ENCODE results near the gene RTKN2. TPM values are rescaled to one million over a fixed set of nuclear protein-coding genes. Genes with fewer than 3 reads are reported as not detected.

The RTKN2 gene
- total RNA-seq, 4 donors from 2014 or later, result 0.30 TPM; not detected in 3

- H3K36me3 ChIP-seq, result no peaks in the 10 kb centered on the region
- WGBS, 2 donors, result 81 to 91% methylated on average over 1 of the region's 1 CpG
- H3K4me3 ChIP-seq, result no peak overlapping the region
- no peak for TF ChIP-seq POLR2A (IDR thresholded peaks at IDR 0.05)
- no peak for TF ChIP-seq EP300 (IDR thresholded peaks at IDR 0.05)
- no peak for TF ChIP-seq CTCF (IDR thresholded peaks at IDR 0.05)
- H3K27ac ChIP-seq, result no peak overlapping the region
- DNase-seq (ENCODE audit: low spot score in 2 of 2), result no peak
- no peaks in the 10 kb centered on the region for H3K9me3 ChIP-seq
- no peaks in the 10 kb centered on the region for H3K4me1 ChIP-seq
- H3K27me3 ChIP-seq, result no peaks in the 10 kb centered on the region
Measured at GRCh38 chr10:62252051-62252450, 16.6 kb downstream of the RTKN2 start.

DNA sequence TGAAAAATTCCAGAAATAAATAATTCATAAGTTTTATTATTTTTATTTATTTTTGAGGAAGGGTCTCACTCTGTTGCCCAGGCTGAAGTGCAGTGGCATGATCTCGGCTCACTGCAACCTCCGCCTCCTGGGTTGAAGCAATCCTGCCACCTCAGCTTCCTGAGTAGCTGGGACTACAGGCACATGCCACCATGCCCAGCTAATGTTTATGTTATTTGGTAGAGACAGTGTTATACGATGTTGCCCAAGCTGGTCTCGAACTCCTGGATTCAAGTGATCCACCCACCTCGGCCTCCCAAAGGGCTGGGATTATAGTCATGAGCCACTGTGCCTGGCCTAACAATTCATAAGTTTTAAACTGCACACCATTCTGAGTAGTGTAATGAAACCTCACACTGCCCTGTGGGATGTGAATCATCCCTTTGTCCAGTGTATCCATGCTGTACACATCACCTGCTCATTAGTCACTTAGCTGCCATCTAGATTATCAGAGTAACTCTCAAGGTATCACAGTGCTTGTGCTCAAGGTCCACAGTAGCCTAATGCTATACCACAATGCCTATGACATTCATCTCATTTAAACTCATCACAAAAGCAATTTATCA is 17.9 kb downstream of the RTKN2 start:
- 95 to 96% methylated on average over 5 of the region's 5 CpGs for WGBS, 2 donors
- Histone ChIP-seq H3K36me3 (no peaks in the 10 kb centered on the region), H3K4me3 (no peak overlapping the region), H3K9me3 (no peaks in the 10 kb centered on the region), H3K27ac (no peak overlapping the region), H3K27me3 (no peaks in the 10 kb centered on the region), H3K4me1 (no peaks in the 10 kb centered on the region)
- TF ChIP-seq POLR2A (IDR thresholded peaks at IDR 0.05) (no peak), CTCF (IDR thresholded peaks at IDR 0.05) (no peak), EP300 (IDR thresholded peaks at IDR 0.05) (no peak)
- DNase-seq (ENCODE audit: low spot score in 2 of 2), result no peak

- Histone ChIP-seq H3K27ac (no peak overlapping the region), H3K36me3 (no peaks in the 10 kb centered on the region), H3K9me3 (no peaks in the 10 kb centered on the region), H3K4me1 (peaks cover 0 to 3% (median 0%) of the 10 kb centered on the region in 4 donors), H3K27me3 (no peaks in the 10 kb centered on the region), H3K4me3 (no peak overlapping the region)
- no peak for DNase-seq (ENCODE audit: low spot score in 2 of 2)
- 90 to 93% methylated on average over 3 of the region's 3 CpGs for WGBS, 2 donors
- TF ChIP-seq POLR2A (IDR thresholded peaks at IDR 0.05) (no peak), CTCF (IDR thresholded peaks at IDR 0.05) (no peak), EP300 (IDR thresholded peaks at IDR 0.05) (no peak)
Measured at GRCh38 chr10:62249957-62250356, 18.7 kb downstream of the RTKN2 start.

DNA sequence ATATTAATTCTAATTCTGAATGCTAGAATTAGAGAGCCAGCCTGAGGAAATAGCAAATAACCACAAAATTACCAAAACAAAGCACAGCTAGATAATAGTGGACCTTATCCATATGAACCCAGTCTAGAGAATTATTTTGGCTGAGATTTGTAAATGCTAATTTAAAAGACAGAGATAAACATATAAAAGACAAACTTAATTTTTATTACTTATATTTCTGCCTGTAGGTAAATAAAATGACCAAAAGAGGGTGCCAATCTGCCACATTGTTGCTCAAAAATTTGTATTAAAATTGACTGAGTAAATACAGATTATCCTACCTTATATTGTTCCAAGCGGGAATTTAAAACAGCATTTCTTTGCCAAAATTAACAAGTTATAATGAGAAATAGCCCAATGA is 20.2 kb downstream of the RTKN2 start:
- TF ChIP-seq POLR2A (IDR thresholded peaks at IDR 0.05) (no peak), EP300 (IDR thresholded peaks at IDR 0.05) (no peak), CTCF (IDR thresholded peaks at IDR 0.05) (peak in 1 of 5 experiments; percentile 13)
- no peaks in the 10 kb centered on the region for H3K27me3 ChIP-seq
- no peaks in the 10 kb centered on the region for H3K9me3 ChIP-seq
- DNase-seq (ENCODE audit: low spot score in 2 of 2), result no peak
- peaks cover 0 to 15% (median 5%) of the 10 kb centered on the region in 4 donors for H3K4me1 ChIP-seq
- H3K4me3 ChIP-seq, result no peak overlapping the region
- 86 to 90% methylated on average over 1 of the region's 1 CpG for WGBS, 2 donors
- no peak overlapping the region for H3K27ac ChIP-seq
- no peaks in the 10 kb centered on the region for H3K36me3 ChIP-seq

DNA sequence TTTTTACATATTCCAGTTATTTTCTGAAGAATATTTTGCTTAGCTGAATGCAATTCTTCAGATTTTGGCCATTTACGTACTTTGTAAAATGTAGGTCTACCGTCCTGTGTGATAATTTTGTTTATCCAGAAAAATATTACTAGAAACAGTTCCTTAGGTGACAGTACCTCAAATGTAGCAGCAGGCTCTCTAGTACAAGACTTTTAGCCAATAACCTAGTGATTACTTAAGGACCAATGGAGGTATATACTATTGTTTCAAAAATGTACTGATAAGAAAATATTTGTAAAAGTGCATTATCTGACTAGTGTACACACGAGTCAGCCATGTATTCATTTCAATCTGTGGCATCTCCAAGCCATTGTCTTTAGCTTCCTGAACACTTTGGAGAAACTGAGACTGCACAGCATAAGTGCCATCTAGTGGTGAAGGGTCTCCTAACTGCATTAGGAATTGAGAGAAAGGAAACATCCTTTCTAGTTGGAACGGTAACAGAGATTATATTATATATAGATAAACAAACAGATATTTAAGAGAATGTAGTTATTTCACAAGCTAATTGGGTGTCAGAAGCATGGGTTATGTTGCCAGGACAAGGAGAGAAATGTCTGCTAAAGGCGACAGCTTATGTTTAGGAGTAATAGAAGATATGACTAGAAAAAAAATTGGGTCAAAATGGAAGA is 23.7 kb downstream of the RTKN2 start:
- Histone ChIP-seq H3K4me3 (no peak overlapping the region), H3K9me3 (no peaks in the 10 kb centered on the region), H3K36me3 (no peaks in the 10 kb centered on the region), H3K27ac (no peak overlapping the region), H3K4me1 (peaks cover 0 to 29% (median 11%) of the 10 kb centered on the region in 4 donors), H3K27me3 (no peaks in the 10 kb centered on the region)
- peak in 1 of 2 donors; percentile 75 for DNase-seq (ENCODE audit: low spot score in 2 of 2)
- TF ChIP-seq CTCF (IDR thresholded peaks at IDR 0.05), result peak; percentile 75 to 88 (median 82)
- no peak for TF ChIP-seq POLR2A (IDR thresholded peaks at IDR 0.05)
- peak in 1 of 2 donors; percentile 32 for TF ChIP-seq EP300 (IDR thresholded peaks at IDR 0.05)
- WGBS, 2 donors, result 37 to 39% methylated on average over 5 of the region's 5 CpGs
